Measurements from ENCODE around the gene WDR90.
A peak's percentile ranks its signal among the peaks of the same experiment; 100 is the strongest.

The WDR90 gene

DNA sequence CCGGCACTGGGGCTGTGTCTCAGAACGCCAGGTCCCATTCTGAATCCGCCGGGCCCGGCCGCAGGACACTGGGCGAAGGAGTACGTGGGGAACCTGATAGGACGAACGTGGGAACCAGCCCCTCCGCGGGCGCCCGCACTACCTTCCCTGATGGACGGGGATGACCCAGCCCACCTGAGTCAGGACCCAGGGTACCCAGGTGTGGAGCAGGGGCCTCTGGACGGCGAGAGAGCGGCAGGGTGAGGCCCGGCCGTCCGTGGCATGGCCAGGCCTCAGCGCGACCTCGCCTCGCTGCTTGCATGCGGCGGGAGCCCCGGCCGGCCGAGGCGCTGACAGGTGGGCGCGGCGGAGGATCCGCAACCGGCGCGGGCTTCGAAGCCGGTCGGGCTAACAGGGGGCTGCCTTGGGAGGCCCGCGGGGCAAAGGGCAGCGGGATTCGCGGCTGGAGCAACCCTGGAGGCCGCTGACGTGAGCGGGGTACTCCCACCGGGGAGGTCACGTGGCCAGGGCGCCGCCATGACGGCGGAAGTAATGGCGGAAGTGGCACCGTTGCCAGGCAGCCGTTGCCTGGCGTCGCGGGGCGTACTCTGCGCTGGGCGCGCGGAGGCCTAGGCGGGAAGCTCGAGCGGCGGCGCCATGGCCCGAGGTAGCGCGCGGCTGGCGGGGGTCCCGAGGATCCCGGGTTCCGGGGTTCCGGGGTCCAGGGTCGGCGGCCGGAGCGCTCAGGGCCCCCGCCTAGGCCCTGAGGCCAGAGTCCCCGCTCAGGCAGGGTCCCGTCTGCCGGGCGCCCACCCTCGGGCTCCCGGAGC lies at the start of gene WDR90:
TSS of gene WDR90 (plus strand) at position 585 of the 809 bp plus-strand sequence. CDS start at position 637, 52 bp downstream.
- peak; percentile 78 for DNase-seq

DNA sequence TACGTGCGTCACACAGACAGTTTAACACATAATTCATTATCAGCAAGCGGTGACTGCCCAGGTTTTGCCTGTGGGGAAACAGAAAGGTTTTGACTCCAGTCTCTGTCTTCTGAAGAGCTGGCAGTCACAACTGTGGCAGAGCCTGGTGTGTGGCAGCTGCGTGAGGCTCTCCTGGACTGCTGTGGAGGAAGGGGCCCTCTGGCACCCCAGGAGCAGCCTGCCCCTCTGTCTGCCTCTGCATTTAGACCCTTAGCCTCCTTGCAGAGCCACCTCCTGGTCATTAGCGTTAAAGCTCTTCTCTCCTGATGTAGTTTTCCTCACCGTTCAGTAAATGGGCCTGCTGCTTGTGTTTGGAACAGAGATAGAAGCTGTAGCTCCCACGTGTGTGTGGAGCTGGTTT lies 48.4 kb upstream of the WDR90 start:
- no peak for DNase-seq

DNA sequence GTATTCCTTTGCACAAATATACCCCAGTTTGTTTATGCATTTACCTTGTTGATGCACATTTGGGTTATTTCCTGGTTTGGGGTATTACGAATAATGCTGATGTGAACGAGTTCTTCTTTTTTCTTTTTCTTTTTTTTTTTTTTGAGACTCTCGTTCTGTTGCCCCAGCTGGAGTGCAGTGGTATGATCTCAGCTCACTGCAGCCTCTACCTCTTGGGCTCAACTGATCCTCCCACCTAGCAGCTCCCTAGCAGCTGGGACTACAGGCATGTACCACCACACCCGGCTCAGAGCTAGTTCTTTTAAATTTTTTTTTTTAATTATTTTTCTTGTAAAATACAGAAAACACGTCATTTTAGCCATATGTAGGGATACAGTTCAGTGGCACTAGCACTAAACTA lies 45.2 kb upstream of the WDR90 start:
- DNase-seq, result no peak

DNA sequence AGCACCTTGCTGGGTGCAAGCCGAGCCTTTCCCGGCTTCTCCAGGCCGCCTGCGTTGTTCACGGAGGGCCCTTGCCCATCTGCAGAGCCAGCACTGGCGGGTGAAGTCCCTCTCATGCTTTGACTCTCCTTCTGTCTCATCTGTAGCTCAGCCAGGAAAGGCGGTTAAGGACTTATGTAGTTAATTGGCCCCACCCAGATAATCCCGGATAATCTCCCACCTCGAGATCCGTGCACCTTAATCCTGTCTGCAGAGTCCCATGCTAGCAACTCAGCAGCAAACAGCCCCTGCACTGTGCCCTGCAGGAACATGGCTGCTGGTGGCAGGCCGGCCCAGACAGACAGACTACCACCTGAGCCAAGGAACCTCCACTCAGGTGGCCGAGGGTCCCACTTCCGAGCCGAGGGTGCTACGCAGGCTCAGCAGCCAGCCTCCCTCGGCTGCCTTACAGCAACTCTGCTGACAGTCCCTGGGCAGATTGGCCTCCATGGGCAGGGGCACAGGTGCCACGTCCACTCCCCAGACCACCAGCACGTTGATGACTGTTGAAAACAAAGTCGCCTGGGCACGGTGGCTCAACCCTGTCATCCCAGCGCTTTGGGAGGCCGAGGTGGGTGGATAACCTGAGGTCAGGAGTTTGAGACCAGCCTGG lies 42.4 kb upstream of the WDR90 start:
- DNase-seq, result no peak

DNA sequence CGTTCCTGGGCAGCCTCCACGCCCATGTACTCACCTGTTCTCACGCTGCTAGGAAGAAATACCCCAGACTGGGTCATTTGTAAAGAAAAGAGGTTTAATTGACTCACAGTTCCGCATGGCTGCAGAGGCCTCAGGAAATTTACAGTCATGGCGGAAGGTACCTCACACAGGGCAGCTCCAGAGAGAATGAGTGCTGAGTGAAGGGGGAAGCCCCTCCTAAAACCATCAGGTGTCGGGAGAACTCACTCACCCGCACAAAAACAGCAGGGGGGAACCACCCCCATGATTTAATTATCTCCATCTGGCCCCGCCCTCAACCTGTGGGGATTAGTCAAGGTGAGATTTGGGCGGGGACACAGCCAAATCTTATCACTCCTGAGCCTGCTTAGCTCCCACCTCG lies 41.1 kb upstream of the WDR90 start:
- no peak for DNase-seq

DNA sequence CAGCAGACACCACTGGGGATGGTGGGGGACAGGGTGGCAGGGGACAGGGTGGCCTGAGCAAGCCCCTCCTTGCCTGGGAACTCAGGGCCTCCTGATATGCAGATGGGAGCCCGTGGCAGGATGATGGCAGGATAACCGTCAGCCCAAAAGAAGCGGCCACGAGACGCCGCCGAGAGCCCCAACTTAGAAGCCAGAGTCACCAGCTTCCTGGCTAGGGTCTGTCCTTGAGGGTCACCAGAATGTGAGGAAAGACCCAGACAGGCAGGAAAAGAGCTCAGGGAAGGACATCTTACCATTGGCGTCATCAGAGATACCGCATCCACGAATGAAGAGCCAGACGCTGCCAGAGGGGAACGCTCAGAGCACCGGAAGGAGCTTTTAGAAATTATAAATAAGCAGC lies 39.8 kb upstream of the WDR90 start:
- DNase-seq, result no peak

DNA sequence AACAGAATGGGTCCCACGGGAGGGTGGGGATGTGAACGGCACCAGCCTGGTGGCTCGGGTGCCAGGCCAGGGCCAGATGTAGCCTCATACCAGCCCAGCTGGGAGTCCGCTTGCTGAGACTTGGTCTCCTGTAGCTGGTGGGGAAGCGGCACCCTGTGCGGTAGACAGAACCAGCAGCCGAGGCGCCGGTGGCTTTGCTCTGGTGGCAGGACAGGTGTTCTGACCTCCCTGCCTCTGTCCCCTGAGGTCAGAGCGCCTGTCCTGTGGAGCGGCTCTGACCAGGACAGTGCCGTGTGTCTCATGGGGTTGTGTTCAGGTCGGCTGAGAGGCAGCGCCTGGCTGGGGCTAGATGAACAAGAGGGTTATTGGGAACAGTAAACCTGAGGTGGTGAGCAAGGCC lies 39.2 kb upstream of the WDR90 start:
- DNase-seq, result no peak

DNA sequence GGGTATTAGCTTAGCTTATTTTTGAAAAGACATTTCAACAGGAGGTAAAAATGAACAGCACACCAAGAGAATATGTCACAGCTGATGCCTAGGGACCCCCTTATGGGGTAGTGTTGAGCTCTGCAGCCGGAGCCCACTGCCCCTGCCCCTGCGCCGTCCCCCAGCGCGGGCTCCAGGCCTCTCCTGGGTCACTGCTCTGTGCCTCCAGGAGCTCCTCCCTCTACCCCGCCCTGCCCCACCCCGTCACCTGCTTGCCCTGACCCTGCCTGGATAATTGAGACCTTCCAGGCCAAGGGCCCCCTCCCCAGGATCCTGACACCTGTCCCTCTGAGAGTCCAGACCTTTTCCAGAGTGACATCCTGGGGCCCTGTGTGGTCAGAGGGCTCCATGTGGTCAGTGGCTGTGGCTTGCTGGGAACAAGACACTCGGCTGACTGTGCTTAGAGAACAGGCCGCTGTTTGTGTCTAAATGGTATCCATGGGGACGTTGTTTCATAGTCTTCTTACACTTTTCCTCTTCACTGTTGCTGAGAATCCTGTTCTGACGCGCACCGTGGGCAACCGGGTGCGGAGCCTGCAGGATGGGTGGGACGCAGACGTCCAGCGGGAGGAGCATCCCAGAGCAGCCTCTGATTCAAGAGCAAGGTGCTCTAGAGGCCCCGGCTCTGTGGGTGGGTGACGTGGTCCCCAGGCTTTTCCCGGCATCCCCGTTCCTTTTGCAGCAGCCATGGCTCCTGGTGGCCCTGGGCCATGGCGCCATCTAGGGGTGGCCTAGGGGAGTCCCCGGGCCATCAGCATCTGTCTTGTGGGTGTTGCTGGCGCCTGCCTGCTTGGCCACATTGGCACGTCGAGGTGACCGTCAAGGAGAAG lies 38.4 kb upstream of the WDR90 start:
- no peak for DNase-seq

DNA sequence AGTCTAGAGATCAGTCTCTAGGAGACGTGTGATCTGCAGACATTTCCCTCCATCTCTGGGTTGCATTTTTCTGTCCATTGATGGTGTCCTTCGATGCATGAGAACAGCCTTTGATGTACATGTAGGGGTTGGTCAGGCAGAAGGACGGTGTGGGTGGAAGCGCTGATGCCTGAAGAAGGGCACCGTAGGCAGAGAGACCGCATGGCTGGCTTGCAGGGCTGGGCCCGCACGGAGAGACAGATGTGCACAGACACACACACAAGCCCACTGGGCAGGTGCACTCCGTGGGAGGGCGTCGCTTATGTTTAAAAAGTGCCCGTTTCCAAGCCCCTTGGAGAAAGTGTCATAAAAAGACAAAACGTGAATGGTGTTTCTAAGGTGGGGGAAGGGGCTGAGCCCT lies 34.0 kb upstream of the WDR90 start:
- no peak for DNase-seq

DNA sequence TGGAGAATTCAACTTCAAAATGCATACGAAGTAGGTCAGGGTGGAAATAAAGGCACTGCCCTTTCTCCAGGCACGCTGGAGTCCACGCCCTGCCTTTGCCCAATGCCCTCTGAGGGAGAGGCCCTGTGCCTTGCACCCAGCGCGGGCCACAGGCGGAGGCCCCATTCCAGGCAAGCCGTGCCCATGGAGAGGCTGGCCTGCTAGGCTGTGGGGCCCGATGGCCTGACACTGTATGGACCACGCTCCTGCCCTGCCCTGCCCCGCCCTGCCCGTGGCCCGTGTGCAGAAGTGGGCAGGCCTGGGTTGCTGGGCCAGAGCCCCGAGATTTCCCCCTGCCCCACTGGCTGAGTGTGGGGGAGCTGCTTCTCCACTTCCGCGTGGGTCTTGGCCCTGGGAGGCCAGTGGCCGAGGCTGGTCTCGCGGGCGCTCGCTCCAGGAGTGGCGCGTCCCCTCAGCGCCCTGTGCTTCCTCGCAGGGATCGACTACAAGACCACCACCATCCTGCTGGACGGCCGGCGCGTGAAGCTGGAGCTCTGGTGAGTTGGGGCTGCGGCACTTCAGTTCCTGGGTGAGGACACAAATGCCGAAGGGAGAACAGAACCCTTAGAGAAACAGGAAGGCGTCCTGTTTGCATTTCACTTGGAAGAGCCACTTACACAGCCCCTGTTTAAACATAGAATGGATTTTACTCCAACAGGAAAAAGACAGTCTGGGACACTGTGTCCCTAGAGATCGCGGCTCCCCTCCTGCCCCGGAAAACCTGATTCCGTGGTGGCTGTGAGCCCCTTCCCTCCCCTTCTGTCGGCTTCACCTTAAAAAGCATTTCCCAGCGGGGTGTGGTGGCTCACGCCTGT lies 32.2 kb upstream of the WDR90 start:
- peak; percentile 48 for DNase-seq

DNA sequence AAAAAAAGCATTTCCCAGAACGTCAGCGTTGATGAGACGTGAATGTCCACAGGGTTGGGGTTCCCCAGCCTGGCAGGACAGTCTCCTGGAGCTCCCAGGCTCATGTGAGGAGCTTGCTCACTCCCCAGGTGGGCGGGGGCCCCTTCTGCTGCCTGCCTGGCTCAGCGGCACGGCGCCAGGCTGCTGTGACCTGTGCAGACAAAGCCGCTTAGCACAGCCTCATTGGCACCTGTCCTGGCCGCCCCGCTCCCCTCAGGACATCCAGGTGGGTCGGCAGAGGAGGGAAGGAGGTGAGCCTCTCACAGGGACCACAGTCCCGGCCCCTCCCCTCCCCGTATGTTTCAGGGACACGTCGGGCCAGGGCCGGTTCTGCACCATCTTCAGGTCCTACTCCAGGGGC lies 31.3 kb upstream of the WDR90 start:
- no peak for DNase-seq

DNA sequence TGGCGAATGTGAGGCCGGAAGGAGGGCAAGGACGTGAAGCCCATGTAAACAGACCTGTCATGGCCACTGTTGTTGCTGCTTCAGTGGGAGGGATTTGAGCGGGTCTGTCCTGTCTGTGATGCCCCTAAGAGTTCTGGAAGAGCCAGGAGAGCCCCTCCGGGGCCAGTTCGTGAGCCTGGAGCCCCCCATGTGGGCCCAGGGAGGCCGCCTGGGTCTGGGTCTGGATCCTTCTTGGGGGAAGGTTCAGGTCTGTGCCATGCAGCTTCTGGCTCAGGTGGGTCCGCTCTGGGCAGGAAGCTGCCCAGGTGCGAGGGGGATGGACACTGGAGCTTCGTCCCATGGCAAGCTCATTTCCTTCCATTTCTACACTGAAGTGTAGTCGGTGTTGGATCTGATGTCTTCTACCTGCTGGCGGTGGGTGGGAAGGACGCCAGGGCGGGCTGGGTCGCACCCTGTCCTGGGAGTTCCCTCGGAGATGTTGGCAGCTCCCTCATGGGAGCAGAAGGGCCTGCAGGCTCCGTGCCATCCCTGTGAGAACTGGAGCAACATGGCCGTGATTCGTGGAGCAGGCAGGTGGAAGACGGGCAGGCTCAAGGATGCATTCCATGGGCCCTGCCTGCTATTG lies 29.6 kb upstream of the WDR90 start:
- DNase-seq, result no peak

DNA sequence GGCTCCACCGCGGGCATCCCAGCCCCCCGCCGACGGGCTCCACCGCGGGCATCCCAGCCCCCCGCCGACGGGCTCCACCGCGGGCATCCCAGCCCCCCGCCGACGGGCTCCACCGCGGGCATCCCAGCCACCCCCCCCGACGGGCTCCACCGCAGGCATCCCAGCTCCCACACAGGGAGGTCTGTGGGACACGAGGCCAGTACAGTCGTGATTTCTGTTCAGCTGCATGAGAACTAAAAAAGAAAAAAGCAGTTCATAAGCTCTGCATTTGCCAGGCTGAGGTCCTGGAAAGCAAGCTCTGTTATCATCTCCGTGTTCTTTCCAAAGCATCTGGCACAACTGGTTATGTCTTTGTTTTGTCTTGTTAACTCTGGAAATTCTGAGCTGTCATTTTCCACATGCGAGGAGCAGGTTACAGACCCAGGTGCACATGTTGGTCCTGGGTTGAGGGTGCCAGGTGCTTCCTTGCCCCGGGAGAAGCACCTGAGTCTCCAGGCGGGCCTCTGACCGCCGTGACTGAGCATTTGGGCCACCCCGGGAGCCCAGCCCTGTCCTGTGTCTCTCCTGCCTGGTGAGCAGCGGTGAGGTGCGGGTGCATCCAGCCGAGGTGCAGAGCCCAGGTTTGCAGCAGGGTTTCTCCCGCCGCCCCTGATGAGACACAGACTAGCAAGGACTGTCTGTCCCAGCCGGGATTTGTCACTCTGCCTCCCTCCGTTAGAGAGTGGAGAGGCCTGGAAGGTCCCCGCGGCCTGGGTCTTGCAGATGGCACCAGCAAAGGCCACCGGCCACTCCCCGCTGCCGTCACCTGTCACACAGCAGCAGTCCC lies 28.3 kb upstream of the WDR90 start:
- DNase-seq, result no peak

DNA sequence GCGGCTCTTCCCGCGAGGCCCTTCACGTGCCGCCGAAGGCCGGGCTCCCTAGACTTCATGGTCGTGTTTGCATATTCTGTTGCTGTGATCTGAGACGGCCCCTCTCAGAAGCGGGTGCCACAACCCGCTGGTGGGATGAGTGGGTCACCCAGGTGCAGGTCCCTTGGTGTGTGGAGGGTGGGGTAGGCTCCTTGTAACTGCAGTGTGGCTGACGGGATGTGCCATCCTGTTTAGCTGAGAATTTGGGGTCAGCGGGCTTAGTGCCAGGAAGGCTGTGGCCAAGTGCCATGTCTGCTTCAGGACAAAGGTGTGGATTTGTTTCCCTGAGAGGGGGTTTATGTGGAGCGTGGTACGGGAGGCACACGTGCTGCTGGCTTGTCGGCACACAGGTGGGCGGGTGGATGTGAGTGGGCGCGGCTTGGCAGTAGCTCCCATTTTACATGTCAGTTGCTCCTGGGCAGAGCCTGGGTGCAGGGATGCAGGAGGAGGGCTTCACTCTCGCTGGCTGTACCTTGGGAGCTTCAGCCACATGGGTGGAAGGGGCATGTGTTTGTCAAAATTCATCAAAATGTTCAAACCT lies 27.5 kb upstream of the WDR90 start:
- no peak for DNase-seq

DNA sequence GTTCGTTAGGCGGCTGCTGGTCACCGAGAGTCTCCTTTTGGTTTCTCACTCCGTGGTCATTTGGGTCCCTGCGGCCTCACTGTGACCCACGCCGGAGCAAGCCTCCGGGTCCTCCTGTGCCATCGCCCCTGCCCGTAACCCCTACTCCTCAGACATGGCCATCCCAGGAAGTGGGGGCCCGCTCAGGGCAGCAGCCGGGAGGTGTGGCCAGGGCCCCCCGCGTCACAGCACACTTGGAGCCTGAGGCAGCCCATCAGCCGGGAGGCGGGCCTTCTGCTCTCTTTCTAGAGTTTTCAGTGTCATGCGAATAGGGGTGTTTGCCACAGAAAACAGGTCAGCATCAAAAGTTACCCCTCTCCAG lies 26.3 kb upstream of the WDR90 start:
- no peak for DNase-seq

DNA sequence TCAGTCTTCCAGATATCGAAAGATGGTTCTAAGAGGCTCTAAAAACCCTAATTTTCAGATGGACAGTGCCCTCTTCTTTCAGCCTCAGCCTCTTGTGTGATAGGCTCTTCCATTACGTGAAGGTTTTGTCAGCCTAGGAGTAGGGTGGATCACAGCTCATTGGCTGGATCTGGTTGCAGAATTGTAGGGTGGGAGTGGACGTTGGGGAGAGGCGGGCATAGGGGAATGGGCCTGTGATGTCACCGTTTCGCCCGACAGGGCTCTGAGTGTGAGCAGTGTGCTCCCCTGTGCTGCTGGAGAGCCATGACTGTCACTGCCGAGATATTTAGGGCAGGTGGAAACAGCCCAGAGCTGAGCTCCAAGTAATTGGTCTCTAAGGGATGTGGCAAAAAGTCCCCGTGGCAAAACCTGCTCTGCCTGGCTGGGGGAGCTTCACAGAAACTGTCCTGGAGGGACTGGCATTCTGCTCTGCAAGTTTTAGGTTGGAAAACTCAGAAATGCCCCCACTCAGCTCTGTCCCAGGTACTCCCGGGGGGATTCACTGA lies 24.6 kb upstream of the WDR90 start:
- no peak for DNase-seq

DNA sequence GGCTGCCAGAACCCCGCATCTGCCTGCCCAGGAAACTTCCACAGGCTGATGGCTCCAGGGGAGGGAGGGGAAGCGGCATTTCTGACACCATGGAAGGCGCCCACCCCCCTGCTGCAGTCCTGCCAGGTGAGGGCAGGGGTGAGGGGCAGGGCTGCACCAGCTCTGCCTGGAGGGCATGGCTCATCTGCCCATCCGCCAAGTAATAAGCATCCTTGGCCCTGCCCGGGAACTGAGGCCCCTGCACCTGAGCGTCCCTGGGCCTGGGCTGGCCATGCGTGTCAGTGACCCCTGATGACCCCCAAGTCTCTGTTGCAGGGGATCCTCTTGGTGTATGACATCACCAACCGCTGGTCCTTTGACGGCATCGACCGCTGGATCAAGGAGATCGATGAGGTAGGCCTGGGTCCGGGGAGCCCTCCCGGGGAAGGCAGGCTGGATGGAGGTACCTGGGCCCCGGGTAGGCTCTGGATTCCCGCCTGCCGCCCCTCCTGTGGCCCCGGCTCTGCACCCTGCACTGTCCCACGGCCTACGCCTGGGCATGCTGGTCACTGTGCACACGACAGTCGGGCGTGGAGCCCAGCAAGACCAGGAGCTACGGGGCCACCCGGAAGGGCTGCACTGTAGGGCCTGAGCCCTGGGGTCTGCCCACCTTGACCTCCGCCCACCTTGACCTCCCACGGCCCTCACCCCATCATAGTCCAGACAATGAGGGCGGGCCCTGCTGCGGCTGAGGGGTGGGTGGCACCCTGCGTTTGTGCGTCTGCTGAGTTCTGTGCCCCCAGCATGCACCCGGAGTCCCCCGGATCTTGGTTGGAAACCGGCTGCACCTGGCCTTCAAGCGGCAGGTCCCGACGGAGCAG lies 23.8 kb upstream of the WDR90 start:
- DNase-seq, result no peak

DNA sequence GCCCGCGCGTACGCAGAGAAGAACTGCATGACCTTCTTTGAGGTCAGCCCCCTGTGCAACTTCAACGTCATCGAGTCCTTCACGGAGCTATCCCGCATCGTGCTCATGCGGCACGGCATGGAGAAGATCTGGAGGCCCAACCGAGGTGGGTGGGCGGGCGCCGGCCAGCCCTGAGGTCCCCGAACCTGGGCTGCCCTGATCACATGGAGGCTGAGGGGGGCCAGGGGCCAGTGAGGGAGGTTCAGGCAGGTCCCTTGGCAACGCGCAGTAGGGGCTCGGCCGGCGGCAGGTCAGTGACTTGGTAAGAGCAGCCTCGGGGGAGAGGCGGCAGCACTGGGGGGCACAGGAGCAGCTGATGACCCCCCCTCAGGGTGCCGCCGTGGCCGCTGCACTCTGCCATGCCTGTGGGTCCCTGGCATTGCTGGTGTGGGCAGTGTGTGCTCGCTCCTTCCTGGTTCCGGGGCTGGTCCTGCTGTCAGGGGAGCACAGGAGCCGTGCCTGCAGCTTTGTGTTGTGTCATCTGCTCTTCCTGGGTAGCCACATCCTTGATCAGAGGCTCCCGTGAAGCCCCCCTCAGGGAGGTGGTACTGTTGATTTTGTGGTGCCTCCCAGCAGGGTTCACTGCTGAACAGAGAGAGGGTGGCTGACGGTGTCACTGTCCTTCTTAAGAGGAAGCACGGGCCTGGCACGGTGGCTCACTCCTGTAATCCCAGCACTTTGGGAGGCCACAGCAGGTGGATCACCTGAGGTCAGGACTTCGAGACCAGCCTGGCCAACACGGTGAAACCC lies 23.0 kb upstream of the WDR90 start:
- DNase-seq, result no peak

Data from NCI-H510A treated with DMSO at 0.1 percent for 48 hours (cell line).